ENCODE results near the gene PJVK. TPM values are rescaled to one million over a fixed set of nuclear protein-coding genes. Genes with fewer than 3 reads are reported as not detected.

Gene PJVK
- total RNA-seq, 1 experiment from 2014 or later: 2.6 TPM

DNA sequence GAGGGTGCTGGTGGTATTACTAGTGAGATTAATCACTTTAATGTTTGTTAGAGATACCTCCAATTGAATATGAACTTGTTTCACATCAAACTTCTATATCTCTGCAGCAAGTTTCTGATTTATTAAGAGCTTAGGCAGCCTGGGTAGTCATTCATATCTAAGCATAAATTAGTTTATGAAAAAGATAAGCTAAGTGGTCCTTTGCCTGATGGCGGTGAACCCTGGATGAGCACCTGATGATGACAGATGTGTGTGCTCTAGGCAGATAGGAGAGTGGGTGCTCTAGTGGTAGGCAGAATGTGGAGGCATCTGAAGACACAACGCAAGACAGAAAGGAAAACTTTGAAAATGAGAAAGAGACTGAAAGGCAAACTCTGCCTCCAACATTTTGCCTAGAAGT is 22.2 kb downstream of the PJVK start:
- CTCF ChIA-PET: interaction anchor here (1.1 kb wide), 1 partner anchor 59 kb away, joined by 3 read pairs; no protein-coding TSS in a partner anchor
- ATAC-seq: no peak

More for the DNA sequence above, 22.2 kb downstream of the PJVK start:
- H3K9ac ChIP-seq (ENCODE audit: low read length): no peak overlapping the region
- no peaks in the 10 kb centered on the region for H3K27me3 ChIP-seq (ENCODE audit: insufficient read depth, low read length)
- H3K9me2 ChIP-seq (ENCODE audit: insufficient read depth): no peaks in the 10 kb centered on the region
- ChIA-PET POLR2A (no interaction called here), RAD21 (ENCODE audit: low non-redundant PET in 1 of 2, low total read pairs in 2 of 2, uncharacterized antibody in 2 of 2, unreplicated experiment in 2 of 2) (no interaction called here)
- TF ChIP-seq, protein P1, sequence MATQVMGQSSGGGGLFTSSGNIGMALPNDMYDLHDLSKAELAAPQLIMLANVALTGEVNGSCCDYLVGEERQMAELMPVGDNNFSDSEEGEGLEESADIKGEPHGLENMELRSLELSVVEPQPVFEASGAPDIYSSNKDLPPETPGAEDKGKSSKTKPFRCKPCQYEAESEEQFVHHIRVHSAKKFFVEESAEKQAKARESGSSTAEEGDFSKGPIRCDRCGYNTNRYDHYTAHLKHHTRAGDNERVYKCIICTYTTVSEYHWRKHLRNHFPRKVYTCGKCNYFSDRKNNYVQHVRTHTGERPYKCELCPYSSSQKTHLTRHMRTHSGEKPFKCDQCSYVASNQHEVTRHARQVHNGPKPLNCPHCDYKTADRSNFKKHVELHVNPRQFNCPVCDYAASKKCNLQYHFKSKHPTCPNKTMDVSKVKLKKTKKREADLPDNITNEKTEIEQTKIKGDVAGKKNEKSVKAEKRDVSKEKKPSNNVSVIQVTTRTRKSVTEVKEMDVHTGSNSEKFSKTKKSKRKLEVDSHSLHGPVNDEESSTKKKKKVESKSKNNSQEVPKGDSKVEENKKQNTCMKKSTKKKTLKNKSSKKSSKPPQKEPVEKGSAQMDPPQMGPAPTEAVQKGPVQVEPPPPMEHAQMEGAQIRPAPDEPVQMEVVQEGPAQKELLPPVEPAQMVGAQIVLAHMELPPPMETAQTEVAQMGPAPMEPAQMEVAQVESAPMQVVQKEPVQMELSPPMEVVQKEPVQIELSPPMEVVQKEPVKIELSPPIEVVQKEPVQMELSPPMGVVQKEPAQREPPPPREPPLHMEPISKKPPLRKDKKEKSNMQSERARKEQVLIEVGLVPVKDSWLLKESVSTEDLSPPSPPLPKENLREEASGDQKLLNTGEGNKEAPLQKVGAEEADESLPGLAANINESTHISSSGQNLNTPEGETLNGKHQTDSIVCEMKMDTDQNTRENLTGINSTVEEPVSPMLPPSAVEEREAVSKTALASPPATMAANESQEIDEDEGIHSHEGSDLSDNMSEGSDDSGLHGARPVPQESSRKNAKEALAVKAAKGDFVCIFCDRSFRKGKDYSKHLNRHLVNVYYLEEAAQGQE (IDR thresholded peaks at IDR 0.05; ENCODE audit: low read depth): no peak
- TF ChIP-seq ZNF274 (IDR thresholded peaks at IDR 0.05; ENCODE audit: low read depth, low read length) (no peak), EZH2phosphoT487 (IDR thresholded peaks at IDR 0.05; ENCODE audit: borderline replicate concordance) (no peak), YY1 (IDR thresholded peaks at IDR 0.05; ENCODE audit: extremely low read depth, insufficient replicate concordance, low read depth, low read length) (no peak), SP1 (IDR thresholded peaks at IDR 0.05; ENCODE audit: low read depth) (no peak), ZFX (IDR thresholded peaks at IDR 0.05) (no peak), EZH2 (IDR thresholded peaks at IDR 0.05) (no peak), JUND (IDR thresholded peaks at IDR 0.05) (no peak), RAD21 (IDR thresholded peaks at IDR 0.05; ENCODE audit: low read depth) (no peak)
- TF ChIP-seq, protein P2, sequence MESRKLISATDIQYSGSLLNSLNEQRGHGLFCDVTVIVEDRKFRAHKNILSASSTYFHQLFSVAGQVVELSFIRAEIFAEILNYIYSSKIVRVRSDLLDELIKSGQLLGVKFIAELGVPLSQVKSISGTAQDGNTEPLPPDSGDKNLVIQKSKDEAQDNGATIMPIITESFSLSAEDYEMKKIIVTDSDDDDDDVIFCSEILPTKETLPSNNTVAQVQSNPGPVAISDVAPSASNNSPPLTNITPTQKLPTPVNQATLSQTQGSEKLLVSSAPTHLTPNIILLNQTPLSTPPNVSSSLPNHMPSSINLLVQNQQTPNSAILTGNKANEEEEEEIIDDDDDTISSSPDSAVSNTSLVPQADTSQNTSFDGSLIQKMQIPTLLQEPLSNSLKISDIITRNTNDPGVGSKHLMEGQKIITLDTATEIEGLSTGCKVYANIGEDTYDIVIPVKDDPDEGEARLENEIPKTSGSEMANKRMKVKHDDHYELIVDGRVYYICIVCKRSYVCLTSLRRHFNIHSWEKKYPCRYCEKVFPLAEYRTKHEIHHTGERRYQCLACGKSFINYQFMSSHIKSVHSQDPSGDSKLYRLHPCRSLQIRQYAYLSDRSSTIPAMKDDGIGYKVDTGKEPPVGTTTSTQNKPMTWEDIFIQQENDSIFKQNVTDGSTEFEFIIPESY (IDR thresholded peaks at IDR 0.05; ENCODE audit: extremely low read depth, insufficient replicate concordance, low read length): no peak
- H3K4me2 ChIP-seq (ENCODE audit: low read length): no peak overlapping the region
- intact Hi-C loops (cut with micrococcal nuclease): no loop called here
- H4K20me1 ChIP-seq (ENCODE audit: insufficient read depth): no peaks in the 10 kb centered on the region
- H3K36me3 ChIP-seq (ENCODE audit: control insufficient read depth in 1 of 2, insufficient read depth in 2 of 2, low read length in 2 of 2): no peaks in the 10 kb centered on the region
- no TSS peak for BruUV-seq (replicated peaks)
- H3K4me3 ChIP-seq (replicated peaks in 1 of 2; ENCODE audit: low read depth in 1 of 2, low read length in 2 of 2): no peak overlapping the region
- H3K4me1 ChIP-seq (ENCODE audit: control insufficient read depth in 1 of 2, insufficient read depth in 2 of 2, low read length in 2 of 2): peaks cover 0 to 8% of the 10 kb centered on the region in 2 experiments; a peak in 1 of 4 replicates
- no peak overlapping the region for H3K27ac ChIP-seq (ENCODE audit: low read depth, low read length)
- no peak overlapping the region for H2AFZ ChIP-seq (ENCODE audit: low read depth, low read length, poor library complexity, severe bottlenecking)
- DNase-seq (ENCODE audit: low read depth, low spot score): no peak
- no peaks in the 10 kb centered on the region for H3K79me2 ChIP-seq (ENCODE audit: insufficient read depth, low read length)
- H3K9me3 ChIP-seq (ENCODE audit: control insufficient read depth in 1 of 2, insufficient read depth in 1 of 2, low read depth in 1 of 2, low read length in 2 of 2): no peaks in the 10 kb centered on the region
